DND-41 (cell line): ENCODE measurements around the gene OLR1.

Experiments used
- CTCF ChIP-seq: IDR thresholded peaks from 2 replicates; pipeline ENCODE4 v1.5.1; 2012; ENCODE audit warnings: borderline replicate concordance, low read length, moderate library complexity, mild to moderate bottlenecking; ENCODE audit not compliant: poor library complexity, severe bottlenecking; ENCODE audit errors: extremely low read depth
- EZH2 ChIP-seq: IDR thresholded peaks from 3 replicates; pipeline ENCODE4 v1.6.1; 2012; ENCODE audit warnings: borderline replicate concordance, low read depth, mild to moderate bottlenecking, moderate library complexity, low read length, inconsistent platforms; ENCODE audit not compliant: severe bottlenecking

DNA sequence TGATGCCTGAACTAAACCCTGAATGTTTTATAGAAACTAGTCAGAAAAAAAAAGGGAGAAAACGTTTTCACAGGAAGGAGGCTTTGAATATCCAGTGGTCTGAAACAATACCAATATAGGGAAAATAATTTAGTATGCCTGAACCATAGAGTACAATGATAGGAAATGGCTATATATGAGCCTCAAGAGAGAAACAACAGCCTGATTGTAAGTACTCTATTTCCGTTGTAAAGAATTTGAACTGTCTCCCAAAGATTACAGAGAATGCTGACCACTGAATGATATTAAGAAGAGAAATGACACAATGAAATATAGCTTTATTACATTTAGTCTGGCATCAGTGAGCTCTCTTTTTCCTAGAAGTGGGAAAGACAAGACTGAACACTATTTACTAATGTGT, 35.2 kb upstream of the OLR1 start:
- TF ChIP-seq CTCF, result no peak
- TF ChIP-seq EZH2, result no peak
